Measurements from ENCODE around the gene MED26. TPM values are rescaled to one million over a fixed set of nuclear protein-coding genes. Genes with fewer than 3 reads are reported as not detected.

The MED26 gene
- total RNA-seq, 4 donors from 2014 or later: 12.0 to 16.6 (median 14.5) TPM

DNA sequence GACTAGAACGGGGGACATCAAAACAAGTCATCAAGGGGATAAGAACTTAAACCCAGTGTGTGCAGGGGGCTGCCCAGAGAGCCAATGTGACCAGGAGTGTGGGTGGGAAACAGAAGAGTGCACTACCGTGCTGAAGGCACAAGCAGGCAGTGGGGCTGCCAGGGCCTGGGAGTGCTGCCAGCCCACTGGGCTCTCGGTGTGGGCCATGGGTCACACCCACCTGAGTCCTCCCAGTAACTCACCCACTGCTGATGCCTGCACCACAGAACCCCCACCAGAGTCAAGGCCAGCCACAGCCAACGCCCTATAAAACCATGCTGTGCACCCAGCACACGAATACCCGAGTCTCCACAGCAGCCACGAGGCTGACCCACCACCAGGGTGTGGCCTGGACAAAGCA, 8.5 kb downstream of the MED26 start:
- TF ChIP-seq POLR2A (IDR thresholded peaks at IDR 0.05): no peak
- TF ChIP-seq, protein P1, sequence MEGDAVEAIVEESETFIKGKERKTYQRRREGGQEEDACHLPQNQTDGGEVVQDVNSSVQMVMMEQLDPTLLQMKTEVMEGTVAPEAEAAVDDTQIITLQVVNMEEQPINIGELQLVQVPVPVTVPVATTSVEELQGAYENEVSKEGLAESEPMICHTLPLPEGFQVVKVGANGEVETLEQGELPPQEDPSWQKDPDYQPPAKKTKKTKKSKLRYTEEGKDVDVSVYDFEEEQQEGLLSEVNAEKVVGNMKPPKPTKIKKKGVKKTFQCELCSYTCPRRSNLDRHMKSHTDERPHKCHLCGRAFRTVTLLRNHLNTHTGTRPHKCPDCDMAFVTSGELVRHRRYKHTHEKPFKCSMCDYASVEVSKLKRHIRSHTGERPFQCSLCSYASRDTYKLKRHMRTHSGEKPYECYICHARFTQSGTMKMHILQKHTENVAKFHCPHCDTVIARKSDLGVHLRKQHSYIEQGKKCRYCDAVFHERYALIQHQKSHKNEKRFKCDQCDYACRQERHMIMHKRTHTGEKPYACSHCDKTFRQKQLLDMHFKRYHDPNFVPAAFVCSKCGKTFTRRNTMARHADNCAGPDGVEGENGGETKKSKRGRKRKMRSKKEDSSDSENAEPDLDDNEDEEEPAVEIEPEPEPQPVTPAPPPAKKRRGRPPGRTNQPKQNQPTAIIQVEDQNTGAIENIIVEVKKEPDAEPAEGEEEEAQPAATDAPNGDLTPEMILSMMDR (IDR thresholded peaks at IDR 0.05): no peak
- 47 to 52% methylated on average over 7 of the region's 7 CpGs for WGBS, 2 donors
- intact Hi-C loops (cut with DNase I; ENCODE audit: low total_unique reads): no loop called here
- no peak overlapping the region for H3K4me3 ChIP-seq (ENCODE audit: low read depth, poor library complexity, severe bottlenecking)
- no peak for DNase-seq (ENCODE audit: low spot score in 2 of 2)

DNA sequence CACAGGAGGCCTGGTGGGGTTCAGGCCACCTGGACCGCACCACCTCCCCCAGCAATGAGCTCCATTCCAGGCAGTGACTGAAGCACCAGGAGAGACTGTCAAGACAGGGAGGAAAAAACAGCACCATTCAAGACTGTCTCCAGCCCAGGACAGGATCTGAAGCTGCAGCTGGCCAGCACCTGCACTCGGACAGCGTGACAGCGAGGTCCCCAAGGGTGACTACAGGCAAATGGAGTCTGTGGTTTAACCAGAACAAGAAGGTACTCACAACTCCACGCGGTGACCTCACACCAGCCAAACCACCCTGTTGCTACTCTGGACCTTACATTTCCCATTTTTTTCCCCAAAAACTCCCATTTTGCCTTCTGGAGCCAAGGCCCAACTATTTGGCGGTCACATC, 9.8 kb downstream of the MED26 start:
- WGBS, 2 donors: 93 to 97% methylated on average over 7 of the region's 7 CpGs
- no peak for DNase-seq (ENCODE audit: low spot score in 2 of 2)
- no peak overlapping the region for H3K4me3 ChIP-seq (ENCODE audit: low read depth, poor library complexity, severe bottlenecking)
- intact Hi-C loops (cut with DNase I; ENCODE audit: low total_unique reads): no loop called here
- TF ChIP-seq, protein P1 (IDR thresholded peaks at IDR 0.05): no peak
- TF ChIP-seq POLR2A (IDR thresholded peaks at IDR 0.05): no peak

DNA sequence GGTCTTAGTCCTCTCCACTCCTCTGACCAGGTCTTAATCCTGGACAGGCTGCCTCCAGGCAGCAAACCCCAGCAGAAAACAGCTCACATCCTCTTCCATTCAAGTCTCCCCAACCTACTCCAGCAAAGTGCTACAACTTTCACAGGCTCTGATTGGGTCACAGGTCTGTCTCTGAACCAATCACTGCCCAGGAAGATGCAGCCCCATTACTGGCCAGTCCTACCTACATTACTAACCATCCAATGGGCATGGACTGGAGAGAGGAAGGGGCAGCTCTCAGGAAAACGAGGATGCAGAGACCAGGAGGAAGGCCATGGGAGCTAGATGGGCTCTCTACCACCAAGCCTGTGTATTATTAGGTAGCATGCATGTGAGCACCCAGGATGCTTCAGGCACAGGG, 12.2 kb downstream of the MED26 start:
- 33 to 69% methylated on average over 1 of the region's 1 CpG for WGBS, 2 donors
- no peak for DNase-seq (ENCODE audit: low spot score in 2 of 2)
- intact Hi-C loops (cut with DNase I; ENCODE audit: low total_unique reads): no loop called here
- no peak overlapping the region for H3K4me3 ChIP-seq (ENCODE audit: low read depth, poor library complexity, severe bottlenecking)
- TF ChIP-seq, protein P1 (IDR thresholded peaks at IDR 0.05): no peak
- no peak for TF ChIP-seq POLR2A (IDR thresholded peaks at IDR 0.05)

DNA sequence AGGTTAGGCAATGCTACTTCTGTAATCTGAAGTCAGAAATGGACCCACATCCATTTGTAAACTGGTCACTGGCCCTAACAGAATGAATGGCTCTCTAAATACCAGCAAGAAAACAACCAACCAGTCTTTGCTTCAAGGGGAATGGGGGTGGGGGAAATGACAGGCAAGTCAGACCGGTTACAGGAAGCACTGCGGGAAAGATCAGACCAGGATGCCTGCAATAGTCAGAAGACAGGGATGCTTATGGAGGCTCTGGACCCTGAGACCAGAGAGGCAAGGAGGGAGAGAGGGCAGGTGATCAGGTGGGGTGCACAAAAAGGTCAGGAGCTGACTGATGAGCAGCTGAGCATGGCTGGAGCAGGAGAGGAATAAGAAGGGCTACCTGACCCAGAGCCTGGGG, 13.1 kb downstream of the MED26 start:
- no peak overlapping the region for H3K4me3 ChIP-seq (ENCODE audit: low read depth, poor library complexity, severe bottlenecking)
- TF ChIP-seq POLR2A (IDR thresholded peaks at IDR 0.05): no peak
- TF ChIP-seq, protein P1 (IDR thresholded peaks at IDR 0.05): no peak
- 24 to 26% methylated on average over 2 of the region's 2 CpGs for whole genome bisulfite sequencing, 2 donors
- intact Hi-C loops (cut with DNase I; ENCODE audit: low total_unique reads): no loop called here
- DNase-seq (ENCODE audit: low spot score in 2 of 2): no peak

DNA sequence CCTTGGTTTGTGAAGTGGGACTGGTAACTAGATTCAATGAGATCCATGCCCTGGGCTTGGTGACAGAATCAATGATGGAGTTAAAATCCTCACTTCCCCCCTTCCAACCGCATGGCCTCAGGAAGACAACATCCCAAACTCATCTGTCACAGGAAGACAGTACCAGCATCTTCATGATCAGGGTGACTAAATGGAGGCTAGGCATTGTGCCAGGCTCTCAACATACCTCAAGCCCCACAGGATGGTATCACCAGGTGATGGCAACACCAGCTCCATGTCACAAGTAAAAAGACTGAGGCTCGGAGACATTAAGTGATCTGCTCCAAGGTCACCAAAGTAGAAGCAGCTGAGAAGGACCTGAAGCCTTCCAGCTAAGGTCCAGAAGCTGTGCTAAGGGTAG, 14.2 kb downstream of the MED26 start:
- intact Hi-C loops (cut with DNase I; ENCODE audit: low total_unique reads): no loop called here
- no peak overlapping the region for H3K4me3 ChIP-seq (ENCODE audit: low read depth, poor library complexity, severe bottlenecking)
- 90 to 100% methylated on average over 2 of the region's 2 CpGs for WGBS, 2 donors
- DNase-seq (ENCODE audit: low spot score in 2 of 2): no peak
- TF ChIP-seq, protein P1 (IDR thresholded peaks at IDR 0.05): no peak
- no peak for TF ChIP-seq POLR2A (IDR thresholded peaks at IDR 0.05)

DNA sequence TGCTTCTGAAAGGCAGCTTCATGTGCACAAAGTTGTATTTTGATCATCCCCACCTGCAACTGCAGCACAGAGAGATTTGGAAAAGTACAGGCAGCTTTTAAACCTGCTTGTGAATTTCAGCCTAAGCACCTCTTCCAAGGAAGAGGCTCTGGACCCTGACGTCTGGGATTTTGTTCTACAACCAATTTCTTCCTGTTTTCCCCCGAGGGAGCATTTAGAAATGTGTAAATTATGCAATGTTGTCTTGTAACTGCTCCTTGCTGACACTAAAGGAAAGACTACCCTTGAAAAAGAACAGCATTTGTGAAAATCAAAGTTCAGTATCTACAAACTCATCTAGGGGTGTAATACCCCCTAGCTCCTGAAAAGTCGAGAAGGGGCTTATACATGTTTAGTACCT, 15.4 kb downstream of the MED26 start:
- intact Hi-C loops (cut with DNase I; ENCODE audit: low total_unique reads): no loop called here
- no peak overlapping the region for H3K4me3 ChIP-seq (ENCODE audit: low read depth, poor library complexity, severe bottlenecking)
- no peak for DNase-seq (ENCODE audit: low spot score in 2 of 2)
- TF ChIP-seq, protein P1 (IDR thresholded peaks at IDR 0.05): no peak
- no peak for TF ChIP-seq POLR2A (IDR thresholded peaks at IDR 0.05)
- 41 to 46% methylated on average over 3 of the region's 3 CpGs for WGBS, 2 donors

Data from lower leg skin (tissue), 4 donors.